ENCODE results near the gene GPRASP3.

Gene GPRASP3

DNA sequence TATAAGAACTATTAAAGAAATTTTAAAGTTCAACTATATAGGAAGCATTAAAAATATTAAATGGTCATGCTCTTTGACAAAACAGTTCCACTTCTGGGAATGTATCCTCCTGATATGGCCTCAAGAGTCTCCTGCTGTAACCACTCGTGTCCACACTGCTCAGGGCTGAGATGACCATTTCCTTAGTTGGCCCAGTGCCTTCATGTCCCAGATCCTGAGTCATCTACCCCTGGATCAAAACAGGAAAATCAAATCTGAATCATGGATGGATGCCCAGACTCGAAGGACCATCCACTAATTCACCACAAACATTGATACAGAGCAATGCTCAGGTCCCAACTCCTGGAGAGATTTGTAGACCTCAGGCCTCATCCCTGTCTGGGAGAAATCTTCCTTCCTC lies 44.7 kb downstream of the GPRASP3 start:
- DNase-seq (ENCODE audit: low spot score), result no peak

DNA sequence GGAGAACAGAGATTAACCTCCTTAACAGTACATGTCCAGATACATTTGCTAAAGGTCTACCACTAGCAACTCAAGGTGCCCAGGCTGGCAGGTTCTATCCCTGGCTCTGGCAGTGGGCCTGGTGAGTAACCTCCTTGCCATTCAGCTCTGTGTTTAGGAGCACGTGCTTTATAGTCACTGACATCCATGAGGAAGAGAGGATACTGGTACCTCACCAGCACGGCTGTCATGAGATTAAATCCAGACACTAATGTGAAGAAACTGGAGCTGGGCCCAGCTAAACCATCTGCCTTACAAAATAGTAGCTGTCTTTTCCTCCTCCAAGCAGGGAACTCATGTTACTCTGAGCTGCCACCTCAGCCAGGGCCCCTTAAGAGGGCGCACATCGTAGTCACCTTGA lies 45.3 kb downstream of the GPRASP3 start:
- peak; percentile 3 for DNase-seq (ENCODE audit: low spot score)

DNA sequence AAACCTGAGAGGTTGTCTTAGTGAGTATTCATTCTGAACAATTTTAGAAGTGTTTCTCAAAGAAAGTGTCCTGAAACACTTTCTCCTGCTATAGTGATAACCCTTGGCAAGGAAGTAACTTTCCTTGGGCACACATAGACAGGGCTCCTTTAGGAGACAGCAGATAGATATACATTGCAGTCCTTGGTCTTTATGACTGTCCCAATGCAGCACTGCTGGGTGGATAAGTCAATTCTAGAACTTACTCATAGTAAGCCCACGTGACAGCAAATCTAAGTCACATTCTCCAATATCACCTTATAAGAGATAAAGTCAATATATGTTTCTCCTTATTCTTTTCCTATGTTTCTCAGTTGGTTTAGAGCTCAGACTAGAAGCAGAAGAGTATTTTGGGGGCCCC lies 46.7 kb downstream of the GPRASP3 start:
- DNase-seq (ENCODE audit: low spot score), result no peak

DNA sequence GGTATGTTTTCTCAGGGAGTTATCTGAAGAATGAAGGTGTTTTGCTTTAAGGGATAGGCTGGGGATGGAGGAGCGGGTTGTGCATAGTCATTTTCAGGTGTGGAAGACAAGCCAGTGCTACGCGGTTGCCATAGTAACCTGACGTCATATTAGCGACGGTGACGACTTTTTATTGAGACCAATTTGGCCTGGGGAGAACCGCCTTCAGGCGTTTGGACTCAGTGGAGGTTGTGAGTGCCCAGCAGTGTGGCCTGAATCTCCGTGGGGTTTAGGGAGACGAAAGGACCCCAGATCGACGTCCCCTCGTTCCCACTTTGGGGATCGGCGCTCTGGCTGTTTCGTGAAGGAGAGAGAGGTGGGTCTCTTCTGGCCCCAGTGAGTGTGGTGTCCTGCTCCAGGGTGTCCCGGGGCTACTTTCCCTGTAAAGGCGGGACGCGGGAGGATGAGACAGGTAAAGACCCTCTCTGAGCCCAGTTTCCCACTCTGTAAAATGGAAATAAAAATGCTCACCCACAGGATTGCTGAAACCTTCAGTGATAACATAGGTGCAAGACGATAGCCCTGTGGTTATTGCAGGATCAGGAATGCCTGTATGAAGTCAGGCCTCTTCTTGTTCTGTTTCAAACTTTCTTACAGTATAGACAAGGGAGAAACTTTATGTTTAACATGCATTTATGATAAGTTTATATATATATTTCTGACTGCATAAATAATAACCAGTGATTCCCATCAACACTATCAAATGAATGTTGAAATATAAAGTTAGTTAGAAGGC lies 48.6 kb downstream of the GPRASP3 start:
- peak; percentile 72 for DNase-seq (ENCODE audit: low spot score)

All from Ammon's horn (tissue), 1 donor.